ENCODE results near the gene DMTF1. TPM values are rescaled to one million over a fixed set of nuclear protein-coding genes. Genes with fewer than 3 reads are reported as not detected.

Gene DMTF1
- total and polyA plus RNA-seq, 10 of the 15 experiments (the other 5 are each of a cell fraction or from before 2014, with no cell fraction given), result 24.3 to 191 (median 72.0) TPM

- TF ChIP-seq, protein P1, sequence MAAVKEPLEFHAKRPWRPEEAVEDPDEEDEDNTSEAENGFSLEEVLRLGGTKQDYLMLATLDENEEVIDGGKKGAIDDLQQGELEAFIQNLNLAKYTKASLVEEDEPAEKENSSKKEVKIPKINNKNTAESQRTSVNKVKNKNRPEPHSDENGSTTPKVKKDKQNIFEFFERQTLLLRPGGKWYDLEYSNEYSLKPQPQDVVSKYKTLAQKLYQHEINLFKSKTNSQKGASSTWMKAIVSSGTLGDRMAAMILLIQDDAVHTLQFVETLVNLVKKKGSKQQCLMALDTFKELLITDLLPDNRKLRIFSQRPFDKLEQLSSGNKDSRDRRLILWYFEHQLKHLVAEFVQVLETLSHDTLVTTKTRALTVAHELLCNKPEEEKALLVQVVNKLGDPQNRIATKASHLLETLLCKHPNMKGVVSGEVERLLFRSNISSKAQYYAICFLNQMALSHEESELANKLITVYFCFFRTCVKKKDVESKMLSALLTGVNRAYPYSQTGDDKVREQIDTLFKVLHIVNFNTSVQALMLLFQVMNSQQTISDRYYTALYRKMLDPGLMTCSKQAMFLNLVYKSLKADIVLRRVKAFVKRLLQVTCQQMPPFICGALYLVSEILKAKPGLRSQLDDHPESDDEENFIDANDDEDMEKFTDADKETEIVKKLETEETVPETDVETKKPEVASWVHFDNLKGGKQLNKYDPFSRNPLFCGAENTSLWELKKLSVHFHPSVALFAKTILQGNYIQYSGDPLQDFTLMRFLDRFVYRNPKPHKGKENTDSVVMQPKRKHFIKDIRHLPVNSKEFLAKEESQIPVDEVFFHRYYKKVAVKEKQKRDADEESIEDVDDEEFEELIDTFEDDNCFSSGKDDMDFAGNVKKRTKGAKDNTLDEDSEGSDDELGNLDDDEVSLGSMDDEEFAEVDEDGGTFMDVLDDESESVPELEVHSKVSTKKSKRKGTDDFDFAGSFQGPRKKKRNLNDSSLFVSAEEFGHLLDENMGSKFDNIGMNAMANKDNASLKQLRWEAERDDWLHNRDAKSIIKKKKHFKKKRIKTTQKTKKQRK (IDR thresholded peaks at IDR 0.05; ENCODE audit: low read depth, low read length), result no peak
- TF ChIP-seq NFYA (IDR thresholded peaks at IDR 0.05; ENCODE audit: borderline replicate concordance, low read depth, low read length), result no peak
- no peak for TF ChIP-seq CHD1 (IDR thresholded peaks at IDR 0.05; ENCODE audit: low read depth, low read length)
- no peak for TF ChIP-seq ATF3 (IDR thresholded peaks at IDR 0.05; ENCODE audit: borderline replicate concordance, extremely low read depth, low read depth, low read length)
- no peak for TF ChIP-seq GATAD2B (conservative IDR thresholded peaks at IDR 0.05; ENCODE audit: low read depth)
- no peak for TF ChIP-seq ZNF592 (IDR thresholded peaks at IDR 0.05)
- no peak for TF ChIP-seq STAT1 (conservative IDR thresholded peaks at IDR 0.05)
- no peak for TF ChIP-seq HDAC2 (IDR thresholded peaks at IDR 0.05)
- 0 out of 2 replicates have a peak, but pooled peaks have one; percentile 59 for TF ChIP-seq TARDBP (IDR thresholded peaks at IDR 0.05; ENCODE audit: borderline replicate concordance)
- no peak for TF ChIP-seq NFXL1 (IDR thresholded peaks at IDR 0.05; ENCODE audit: borderline replicate concordance)
- peak; percentile 14; the same call in 1 of the 2 replicates for TF ChIP-seq YY1 (IDR thresholded peaks at IDR 0.05; ENCODE audit: low read depth, low read length)
- TF ChIP-seq BMI1 (IDR thresholded peaks at IDR 0.05; ENCODE audit: borderline replicate concordance), result no peak
- TF ChIP-seq CEBPB (IDR thresholded peaks at IDR 0.05; ENCODE audit: borderline replicate concordance in 1 of 2, low read depth in 2 of 2, low read length in 2 of 2), result 0 out of 4 replicates have a peak, but pooled peaks of 1 of the 2 experiments have one; percentile 76
- TF ChIP-seq CREB1 (IDR thresholded peaks at IDR 0.05; ENCODE audit: low read depth), result peak; percentile 63; the same call in 1 of the 2 replicates
- no peak for TF ChIP-seq MYC (IDR thresholded peaks at IDR 0.05; ENCODE audit: insufficient read depth, insufficient read length, insufficient replicate concordance, low read length, severe bottlenecking)
- no peak for TF ChIP-seq YBX1 (IDR thresholded peaks at IDR 0.05)
- no peak for TF ChIP-seq RCOR1 (conservative IDR thresholded peaks at IDR 0.05; ENCODE audit: low read depth, low read length)
- no peak for TF ChIP-seq NFYB (IDR thresholded peaks at IDR 0.05; ENCODE audit: insufficient read depth, low read depth, low read length)
- TF ChIP-seq HDAC6 (IDR thresholded peaks at IDR 0.05; ENCODE audit: unreplicated experiment), result no peak
- TF ChIP-seq ZNF384 (IDR thresholded peaks at IDR 0.05; ENCODE audit: borderline replicate concordance, low read depth, low read length), result no peak
- TF ChIP-seq IKZF1 (conservative IDR thresholded peaks at IDR 0.05), result no peak
These were observed 22.4 kb upstream of the DMTF1 start (continued) for GRCh38 chr7:87129848-87130247.

Measured in GM12878 (cell line).